CD4-positive, alpha-beta T cell treated with Interleukin-6 at 100 ng/mL for 8 hours (primary cell): Measurements from ENCODE around the gene PAX7.
"Not testable (repeated sequence)": the region's sequence is repeated elsewhere in the genome, so short reads cannot be mapped to it uniquely, and the experiment has no call there.

Experiments used
- DNase-seq: peaks from one replicate; pipeline ENCODE4 v3.0.0-alpha.2; 2020; ENCODE audit warnings: mixed read lengths, low spot score

The PAX7 gene

DNA sequence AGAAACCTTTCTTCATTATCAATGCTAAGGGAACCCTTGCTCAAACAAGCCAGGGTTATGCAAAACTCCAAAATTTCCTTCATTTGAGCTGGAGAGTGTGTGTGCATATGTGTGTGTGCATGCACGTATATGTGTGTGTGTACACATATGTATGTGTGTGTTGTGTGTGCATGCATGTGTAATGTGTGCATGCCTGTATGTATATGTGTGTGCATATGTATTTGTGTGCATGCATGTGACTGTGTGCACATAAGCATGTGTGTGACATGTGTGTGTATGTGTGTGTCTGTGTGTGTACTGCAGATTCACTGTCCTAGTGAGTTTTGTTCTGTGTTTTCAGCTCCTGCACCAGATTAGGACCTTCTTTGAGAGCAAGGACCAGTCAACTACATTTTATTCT, 28.2 kb downstream of the PAX7 start:
- DNase-seq, result no peak

DNA sequence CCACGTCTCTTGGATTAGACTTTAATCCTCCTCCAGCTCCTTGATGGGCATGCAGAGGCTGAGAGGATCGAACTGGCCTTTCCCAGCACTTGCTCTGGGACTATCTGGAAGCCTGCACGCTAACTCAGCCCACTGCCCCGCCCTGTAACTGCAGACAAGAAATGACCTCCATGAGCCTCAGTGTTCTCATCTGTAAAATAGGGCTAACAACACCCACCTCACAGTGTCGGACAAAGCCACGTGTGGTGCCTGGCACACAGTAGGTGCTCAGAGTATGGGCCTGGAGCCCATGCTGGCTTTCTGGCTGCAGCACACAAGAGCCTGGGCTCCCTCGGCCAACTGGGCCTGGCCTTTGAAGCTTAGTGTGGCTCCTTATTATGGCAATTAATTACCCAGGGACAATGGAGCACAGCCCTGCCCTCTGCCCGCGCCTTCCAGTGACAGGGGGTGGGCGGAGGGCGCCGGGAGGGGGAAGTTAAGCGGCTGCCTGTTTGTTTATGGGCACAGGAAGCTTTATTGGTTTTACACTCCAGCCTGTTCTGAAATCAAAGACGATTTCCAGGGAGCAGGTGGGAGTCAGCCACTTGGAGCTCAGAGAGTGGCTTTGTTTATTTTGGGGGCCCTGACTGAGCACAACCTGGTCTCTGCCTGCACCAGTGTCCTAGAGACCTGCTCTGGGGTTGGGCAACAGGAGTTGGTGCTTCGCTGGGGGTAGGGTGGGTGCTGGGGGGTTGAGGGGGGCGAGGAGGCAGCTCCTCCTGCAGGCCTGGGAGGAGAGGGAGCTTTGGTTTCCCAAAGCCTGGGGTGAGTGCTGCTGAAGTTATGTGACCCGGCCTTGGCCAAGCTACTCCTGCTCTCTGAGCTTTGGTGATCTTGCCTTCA, 31.0 kb downstream of the PAX7 start:
- DNase-seq, result no peak

DNA sequence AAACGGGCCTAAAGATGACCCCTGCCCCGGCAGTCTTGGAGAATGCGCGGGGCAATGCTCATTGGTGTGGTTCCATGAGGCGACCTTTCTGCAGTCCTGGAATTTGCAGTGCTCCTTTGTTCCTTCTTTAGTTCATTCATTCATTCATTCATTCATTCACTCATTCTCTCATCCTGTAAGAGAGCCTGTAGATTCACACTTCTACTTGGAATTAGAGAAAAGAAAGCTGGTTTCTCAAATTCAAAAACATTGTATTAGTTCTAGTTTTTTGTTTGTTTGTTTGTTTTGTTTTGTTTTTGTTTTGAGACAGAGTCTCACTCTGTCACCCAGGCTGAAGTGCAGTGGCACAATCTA, 31.6 kb downstream of the PAX7 start:
- no peak for DNase-seq

DNA sequence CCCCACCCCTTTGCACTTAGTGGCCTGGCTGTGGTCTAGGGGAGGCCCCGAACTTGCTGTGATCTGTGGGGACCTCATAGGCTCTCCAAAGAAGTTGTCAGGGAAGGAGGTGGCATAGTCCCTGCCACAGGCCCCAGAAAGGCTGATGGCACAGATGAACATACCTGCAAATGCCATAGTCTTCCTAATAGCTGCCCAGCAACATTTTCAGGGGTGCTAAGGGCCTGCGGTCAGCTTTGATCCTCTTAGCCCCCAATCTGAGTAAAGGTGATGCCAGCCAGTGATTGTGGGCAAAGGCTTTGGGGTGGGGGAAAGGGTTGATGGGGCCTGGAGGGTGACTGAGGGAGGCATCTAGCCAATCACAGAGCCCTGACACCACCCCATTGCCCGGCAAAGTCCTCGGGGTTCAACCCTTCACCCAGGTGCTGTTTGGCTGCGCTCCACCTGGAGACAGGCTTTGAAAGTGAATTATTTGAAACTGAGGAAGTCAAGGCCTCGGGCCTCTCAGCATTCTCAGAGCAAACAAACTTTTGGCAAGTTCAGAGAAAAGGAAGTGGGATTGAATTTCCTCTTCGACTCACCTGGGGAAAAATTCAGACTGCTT, 35.8 kb downstream of the PAX7 start:
- no peak for DNase-seq

DNA sequence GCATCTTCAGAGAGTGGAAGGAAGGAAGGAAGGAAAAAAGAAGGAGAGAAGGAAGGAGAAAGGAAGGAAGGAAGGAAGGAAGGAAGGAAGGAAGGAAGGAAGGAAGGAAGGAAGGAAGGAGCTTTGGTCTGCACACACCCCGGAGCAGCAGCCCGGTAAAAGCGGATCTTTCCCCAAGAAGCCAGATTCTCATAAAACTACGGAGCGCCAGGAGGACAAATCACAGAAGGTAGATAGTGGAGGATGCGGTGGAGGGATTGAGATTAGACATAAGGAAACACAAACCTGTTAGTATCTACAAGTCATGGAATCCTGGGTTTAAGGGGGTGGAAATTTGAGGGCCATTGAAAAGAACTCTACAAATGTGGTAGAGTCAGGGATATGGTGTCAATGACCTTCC, 36.7 kb downstream of the PAX7 start:
- no peak for DNase-seq

DNA sequence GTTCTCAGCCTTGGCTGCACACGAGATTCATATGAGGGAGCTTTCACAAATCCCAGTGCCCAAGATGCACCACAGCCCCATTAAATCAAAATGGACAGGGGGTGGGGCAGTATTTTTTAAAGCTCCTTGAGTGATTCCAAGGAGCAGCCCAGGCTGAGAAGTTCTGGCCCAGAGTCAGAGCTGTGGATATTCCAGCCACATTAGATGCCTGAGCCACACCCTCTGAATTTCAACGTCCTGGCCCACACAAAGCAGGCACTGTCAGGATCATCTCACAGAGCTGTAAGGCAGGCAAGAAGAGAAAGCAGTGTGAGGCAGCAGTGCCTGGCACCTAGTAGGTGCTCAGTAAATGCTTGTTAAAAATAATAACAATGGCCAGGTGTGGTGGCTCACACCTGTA, 37.4 kb downstream of the PAX7 start:
- DNase-seq, result no peak

DNA sequence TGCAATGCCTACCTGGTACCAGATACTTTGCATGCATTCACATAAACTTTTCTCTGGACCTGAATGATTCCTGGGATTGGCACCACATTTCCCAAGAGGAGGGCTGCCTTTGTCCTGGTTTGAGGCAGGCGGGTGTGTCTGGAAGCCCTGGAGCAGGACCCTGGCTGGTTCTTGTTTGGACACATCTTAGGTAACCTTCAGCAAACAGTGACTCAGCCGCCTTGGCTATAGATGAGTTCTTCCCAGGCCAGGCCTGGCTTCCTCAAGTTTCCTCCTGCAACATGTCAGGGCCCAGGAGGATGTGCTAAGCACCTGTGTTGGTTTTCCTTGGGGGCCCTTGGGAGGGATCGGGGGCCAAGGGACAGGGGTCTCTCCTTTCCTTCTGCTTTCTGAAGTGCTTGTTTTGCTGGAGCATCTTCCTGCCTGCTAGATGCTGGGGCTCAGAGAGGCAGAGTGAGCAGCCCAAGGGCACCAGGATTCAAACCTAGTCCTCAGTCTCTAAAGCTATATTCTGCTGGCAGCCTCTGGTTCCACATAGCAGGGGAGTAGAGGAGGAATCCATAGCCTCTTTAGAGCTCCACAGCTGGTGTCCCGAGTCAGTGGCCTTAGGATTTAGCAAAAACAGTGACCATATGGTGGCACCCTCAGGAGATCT, 38.2 kb downstream of the PAX7 start:
- DNase-seq, result no peak

DNA sequence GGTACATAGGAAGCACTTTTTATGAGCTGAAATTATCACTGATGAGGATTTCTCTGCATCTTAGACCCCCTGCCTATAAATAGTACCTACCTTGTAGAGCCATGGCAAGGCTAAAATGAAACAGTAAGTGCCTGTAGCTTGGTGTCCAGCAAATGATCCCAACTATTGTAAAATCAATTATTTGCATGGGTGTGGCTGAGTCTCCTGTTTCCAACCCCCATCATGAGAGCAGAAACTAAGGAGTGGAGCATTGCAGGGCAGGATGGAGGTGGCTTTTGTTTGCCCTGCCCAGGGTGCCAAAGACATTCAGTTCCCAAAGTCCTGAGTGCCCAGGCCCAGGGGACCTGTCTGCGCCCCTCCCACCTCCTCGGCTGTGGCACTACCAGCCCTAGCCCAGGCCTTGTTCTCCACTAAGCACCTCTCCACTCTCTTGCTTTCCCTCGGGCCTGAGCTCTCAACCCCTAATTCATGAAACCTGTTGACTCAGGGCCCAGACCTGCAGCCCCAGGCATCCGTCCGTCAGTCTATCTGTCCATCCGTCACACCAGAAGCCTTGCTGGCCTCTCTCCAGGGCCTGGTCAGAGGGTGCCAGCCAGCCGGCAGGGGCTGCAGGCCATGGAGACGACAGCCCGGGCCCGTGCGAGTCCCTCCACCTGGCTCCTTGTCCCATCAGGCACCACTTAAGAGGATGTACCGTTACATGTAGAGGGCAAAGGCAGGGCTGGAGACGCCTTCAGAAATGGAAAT, 39.6 kb downstream of the PAX7 start:
- DNase-seq, result no peak

DNA sequence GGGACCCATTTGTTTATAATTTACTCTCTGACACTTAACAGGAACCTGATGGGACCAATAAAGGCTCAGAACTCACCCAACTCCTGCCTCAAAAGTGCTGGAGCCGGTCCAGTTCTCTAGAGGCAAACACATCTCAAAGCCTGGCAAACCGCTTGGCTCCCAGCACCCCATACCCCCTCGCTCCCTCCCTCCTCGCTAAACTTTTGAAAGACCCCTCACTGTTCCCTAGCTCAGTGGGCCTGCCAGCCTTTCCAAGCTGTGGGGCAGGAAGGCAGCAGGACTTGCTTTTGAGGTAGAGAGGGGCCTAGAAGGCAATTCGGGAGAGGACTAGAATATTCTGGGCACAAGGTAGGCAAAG, 40.2 kb downstream of the PAX7 start:
- no peak for DNase-seq

DNA sequence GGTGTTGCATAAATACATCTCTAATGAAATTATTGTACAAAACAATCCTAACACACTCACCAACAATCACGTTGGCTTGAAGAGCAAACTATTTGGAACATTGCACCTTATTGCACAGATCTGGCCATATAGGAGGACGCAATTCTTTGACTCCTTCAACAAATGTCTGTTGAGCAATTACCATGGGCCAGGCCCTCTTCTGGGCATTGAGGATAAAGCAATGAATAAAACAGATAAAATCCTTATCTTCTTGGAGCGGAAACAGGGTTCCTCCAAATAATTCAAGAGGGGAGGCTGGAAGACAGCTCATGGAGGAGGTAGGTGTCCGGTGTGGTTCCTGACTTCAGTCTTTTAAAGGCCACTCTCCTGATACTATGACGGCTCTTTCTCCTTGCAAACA, 43.3 kb downstream of the PAX7 start:
- DNase-seq, result no peak

DNA sequence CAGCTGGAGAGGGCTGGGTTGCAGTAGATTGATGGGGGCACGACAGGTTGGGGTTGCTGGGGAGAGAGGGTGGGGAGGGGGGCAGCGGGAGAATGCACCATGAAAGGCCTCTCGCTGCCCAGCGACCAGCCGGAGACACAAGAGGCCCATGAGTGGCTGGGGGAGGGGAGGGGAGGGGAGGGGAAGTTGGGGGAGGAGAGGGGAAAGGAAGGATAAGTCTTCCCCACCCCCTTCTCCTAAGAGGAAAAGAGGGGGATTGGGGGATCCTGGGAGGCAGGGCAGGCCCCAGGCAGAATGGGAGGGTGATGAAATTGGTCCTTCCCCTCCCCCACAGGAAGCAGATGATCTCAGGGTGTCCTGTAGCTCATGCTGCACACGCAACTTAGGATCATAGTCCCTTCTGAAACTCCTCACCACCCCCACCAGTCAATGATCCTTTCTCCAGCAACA, 45.7 kb downstream of the PAX7 start:
- no peak for DNase-seq

DNA sequence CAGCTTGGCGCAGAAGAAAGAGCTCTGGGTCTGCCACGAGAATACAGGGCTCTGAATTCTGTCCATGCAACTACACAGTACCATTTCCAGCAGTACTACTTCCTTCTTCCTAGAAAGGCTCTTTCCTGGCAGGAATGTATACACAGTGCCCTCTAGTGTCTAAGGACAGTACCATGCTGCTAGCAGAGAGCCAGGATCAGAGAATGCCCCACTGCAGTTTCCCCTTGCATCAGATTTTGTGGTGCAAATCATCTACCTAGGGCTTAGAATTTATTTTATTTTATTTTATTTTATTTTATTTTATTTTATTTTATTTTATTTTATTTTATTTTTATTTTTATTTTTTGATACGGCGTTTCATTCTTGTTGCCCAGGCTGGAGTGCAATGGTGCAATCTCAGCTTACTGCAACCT, 50.8 kb downstream of the PAX7 start:
- DNase-seq, result peak; percentile 14

DNA sequence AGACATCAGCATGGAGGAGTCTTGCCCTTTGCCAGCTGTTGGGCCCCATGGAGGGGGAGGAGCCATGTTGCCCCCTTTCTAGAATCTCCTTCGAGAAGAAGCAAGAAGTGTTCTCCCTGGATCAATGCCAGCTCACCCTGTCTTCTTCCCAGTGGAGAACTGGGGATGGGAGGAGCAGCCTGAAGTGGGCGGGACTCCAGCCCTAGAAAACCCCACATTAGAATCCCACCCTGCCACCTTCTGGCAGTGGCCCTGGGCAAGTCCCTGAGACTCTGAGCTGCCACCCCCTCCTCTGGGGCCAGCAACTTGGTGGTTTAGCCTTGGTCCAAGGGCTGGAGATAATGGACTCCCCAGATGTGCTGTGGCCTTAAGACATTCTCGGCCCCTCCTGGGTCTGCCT, 51.7 kb downstream of the PAX7 start:
- no peak for DNase-seq

DNA sequence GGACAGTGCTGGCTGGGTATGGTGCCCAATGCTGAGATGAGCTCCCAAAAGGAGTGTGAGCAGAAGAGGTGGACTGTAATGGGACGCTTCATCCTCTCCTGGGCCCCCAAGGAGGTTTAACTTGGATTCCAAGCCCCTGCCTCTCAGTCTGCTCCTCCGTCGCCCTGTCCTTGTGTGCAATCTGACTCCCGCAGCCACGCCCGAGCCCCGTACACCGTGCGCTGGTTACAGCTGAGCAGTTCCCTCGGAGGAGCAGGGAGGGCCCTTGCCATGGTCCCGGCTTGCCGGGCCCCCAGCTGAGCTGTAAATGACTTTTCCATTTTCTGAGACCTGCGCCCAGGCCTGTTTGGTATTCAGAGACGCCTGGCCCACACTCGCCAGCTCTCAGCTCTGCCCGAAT, 53.7 kb downstream of the PAX7 start:
- no peak for DNase-seq

DNA sequence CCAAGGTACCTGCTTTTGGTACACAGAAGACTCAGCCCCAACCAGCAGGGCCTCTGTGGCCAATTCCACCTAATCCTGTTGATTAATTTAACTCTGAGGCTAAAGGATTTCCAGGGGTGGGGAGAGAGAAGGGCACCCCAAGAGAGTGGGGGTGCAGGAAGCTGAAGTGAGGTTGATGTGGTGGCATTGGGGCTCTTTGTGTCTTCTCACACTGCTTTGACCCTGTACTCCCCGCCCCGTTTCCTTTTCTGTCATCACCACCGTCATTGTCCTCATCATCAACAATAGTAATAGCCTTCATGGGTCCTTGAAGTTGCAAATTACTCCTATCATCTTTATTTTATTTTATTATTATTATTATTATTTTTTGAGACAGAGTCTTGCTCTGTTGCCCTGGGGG, 55.9 kb downstream of the PAX7 start:
- no peak for DNase-seq

DNA sequence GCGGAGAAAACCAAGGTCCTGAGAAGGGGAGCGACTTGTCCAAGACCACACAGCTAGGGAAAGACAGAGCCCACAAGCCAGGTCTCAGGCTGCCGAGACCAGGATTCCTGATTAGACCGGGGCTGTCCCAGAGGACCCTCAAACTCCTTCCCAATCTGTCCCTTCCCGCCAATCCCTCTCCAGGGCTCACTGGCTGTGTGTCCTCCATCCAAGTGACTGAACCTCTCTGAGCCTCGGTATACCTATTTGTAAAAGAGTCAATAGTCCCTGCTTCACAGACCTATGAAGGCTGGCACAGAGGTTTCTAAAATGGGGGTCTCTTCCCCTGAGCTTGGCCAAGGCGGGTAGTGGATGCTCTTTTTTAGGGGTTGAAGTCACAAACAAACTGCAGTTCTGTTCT, 56.6 kb downstream of the PAX7 start:
- DNase-seq, result no peak

DNA sequence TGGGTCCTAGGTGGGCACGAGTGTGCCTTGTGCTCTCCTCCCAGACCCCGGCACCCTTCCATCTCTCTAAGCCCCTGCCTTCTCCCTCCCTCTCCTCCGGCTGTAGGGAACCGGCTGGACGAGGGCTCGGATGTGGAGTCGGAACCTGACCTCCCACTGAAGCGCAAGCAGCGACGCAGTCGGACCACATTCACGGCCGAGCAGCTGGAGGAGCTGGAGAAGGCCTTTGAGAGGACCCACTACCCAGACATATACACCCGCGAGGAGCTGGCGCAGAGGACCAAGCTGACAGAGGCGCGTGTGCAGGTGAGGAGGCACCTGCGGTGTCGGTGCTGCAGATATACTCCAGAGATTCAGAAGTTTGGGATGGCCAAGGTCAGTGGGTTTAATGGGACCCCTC, 61.0 kb downstream of the PAX7 start:
- DNase-seq, result no peak

DNA sequence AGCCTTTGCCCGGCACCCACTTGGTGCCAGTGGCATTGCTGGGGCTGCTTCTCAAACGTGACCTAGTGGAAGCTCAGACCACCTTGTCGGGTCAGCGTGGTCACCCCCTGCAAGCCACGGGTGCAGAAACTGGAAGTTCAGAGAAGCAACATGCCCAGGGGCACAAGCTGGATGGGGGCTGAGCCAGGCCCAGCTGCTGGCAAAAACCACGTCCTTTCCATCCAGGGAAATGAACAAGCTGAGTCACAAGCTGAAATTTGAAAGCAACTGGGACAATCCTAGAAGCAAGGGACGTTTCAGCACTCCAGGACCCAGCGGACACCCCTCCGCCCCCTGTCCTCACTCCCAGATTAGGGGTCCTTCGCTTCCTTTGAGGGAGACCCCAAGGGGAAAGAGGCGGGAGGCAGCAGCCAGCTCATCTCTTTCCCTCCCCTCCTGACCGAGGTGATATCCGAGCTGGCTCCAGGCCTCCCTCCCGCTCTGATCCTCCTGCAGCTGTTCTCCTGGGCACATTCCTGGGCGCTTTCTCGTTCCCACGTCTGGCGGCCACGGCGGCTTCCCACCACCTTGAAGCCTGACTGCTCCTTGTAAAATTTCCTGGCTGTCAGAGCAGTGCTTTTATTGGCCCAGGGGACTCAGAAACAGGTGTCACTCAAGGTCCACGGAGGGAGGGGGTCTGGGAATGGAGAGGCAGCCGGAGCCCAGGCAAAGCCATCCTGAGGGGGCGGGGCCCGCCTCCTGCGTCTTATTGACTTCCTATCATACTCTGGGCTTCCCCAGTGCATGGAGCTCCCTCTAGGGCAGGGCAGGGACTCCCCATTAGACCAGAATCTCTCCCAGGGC, 62.8 kb downstream of the PAX7 start:
- DNase-seq, result no peak

DNA sequence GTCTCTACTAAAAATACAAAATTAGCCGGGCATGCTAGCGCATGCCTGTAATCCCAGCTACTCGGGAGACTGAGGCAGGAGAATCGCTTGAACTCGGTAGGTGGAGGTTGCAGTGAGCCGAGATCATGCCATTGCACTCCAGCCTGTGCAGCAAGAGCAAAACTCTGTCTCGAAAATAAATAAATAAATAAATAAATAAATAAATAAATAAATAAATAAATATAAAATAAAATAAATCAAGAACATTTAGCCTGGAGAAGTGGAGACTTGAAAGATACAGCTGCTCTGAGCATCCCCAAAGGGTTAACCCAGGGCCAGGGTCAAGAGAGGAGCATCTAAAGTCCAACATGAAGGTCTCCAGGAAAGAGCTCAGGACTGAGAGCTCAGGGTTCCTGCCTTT, 63.6 kb downstream of the PAX7 start:
- not testable (repeated sequence) for DNase-seq

DNA sequence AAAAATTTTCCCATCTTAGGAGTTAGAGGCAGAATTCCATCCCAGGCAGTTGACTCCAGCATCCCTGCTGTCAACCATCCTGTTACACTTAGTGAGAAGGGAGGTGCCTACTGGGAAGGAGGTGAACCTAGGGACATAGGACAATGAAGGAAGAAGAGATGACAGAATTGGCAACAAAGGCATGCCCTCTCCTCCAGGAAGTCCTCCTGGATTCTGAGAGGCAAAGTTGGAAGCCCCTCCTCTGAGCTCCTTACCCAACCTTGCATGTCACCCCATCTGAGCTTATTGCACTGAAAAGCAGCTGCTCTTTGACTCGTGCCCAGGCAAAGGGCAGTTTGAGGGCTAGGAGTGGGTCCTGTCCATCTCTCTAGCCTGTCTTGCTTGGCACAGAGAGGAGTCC, 66.9 kb downstream of the PAX7 start:
- no peak for DNase-seq

DNA sequence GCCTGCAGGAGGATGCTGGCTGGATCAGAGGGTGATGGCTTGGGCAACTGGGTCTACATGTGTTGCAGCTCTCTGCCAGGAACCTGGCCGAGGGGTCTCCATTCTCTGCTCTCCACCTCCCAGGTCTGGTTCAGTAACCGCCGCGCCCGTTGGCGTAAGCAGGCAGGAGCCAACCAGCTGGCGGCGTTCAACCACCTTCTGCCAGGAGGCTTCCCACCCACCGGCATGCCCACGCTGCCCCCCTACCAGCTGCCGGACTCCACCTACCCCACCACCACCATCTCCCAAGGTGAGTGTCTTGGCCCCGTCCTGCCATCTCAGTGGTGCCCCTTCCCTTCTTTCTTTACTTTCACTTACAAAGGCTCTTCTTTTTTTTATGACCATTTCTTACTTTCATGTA, 69.9 kb downstream of the PAX7 start:
- DNase-seq, result no peak

DNA sequence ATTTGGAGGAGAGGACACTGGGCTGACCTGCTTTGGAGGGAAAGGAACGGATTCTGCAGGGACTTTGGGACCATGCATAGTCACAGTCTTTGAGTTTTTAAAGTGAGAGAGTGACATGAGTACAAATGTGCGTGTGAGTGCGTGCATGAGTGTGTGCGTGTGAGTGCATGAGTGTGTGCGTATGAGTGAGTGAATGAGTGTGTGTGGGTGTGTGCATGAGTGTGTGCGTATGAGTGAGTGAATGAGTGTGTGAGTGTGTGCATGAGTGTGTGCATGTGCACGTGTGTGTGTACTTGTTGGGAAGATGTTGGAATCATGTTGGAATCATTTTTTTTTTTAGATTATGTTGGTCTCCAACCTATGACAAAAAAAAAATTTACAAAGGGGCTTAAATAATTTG, 70.5 kb downstream of the PAX7 start:
- DNase-seq, result no peak
